HEK293T (cell line): ENCODE data around the gene TEDC1.

ENCODE experiments used
- CTCF ChIA-PET: fragments of 350-600 bp; formaldehyde crosslinking; extraction: SDS; loops from one replicate; lab custom pipeline; 2021; ENCODE audit warnings: antibody characterized with exemption, inconsistent platforms; lab: Yijun Ruan, JAX
- POLR2A ChIA-PET: fragments of 350-600 bp; formaldehyde crosslinking; extraction: SDS; loops from one replicate; lab custom pipeline; 2020; ENCODE audit warnings: antibody characterized with exemption, inconsistent platforms; lab: Yijun Ruan, JAX
- DNase-seq: peaks from one replicate; pipeline ENCODE4 v3.0.0; 2012; ENCODE audit warnings: mixed read lengths; ENCODE audit errors: extremely low spot score
- ARNT ChIP-seq: fragments of 450-650 bp; IDR thresholded peaks from 2 replicates; pipeline ENCODE4 v1.6.1; 2017; ENCODE audit warnings: mild to moderate bottlenecking
- BHLHE40 ChIP-seq: fragments of 450-650 bp; IDR thresholded peaks from 2 replicates; pipeline ENCODE4 v1.6.1; 2016; ENCODE audit warnings: mild to moderate bottlenecking, moderate library complexity, borderline replicate concordance
- CTBP1 ChIP-seq: fragments of 450-650 bp; IDR thresholded peaks from 2 replicates; pipeline ENCODE4 v1.6.1; 2016; ENCODE audit warnings: borderline replicate concordance
- ELF4 ChIP-seq: fragments of 450-650 bp; IDR thresholded peaks from 2 replicates; pipeline ENCODE4 v1.6.1; 2017; ENCODE audit warnings: antibody characterized with exemption
- FOXA1 ChIP-seq: fragments of 450-650 bp; IDR thresholded peaks from 2 replicates; pipeline ENCODE4 v1.6.1; 2016; ENCODE audit warnings: mild to moderate bottlenecking
- FOXK2 ChIP-seq: fragments of 450-650 bp; IDR thresholded peaks from 2 replicates; pipeline ENCODE4 v1.6.1; 2016; ENCODE audit warnings: mild to moderate bottlenecking
- FOXM1 ChIP-seq: fragments of 450-650 bp; IDR thresholded peaks from 2 replicates; pipeline ENCODE4 v1.6.1; 2017; ENCODE audit warnings: mild to moderate bottlenecking, borderline replicate concordance
- HDGF ChIP-seq: fragments of 450-650 bp; IDR thresholded peaks from 2 replicates; pipeline ENCODE4 v1.6.1; 2017; ENCODE audit warnings: antibody characterized with exemption, borderline replicate concordance
- L3MBTL2 ChIP-seq: fragments of 450-650 bp; conservative IDR thresholded peaks from 2 replicates; pipeline ENCODE4 v1.6.1; 2016; ENCODE audit warnings: mild to moderate bottlenecking
- LEF1 ChIP-seq: fragments of 450-650 bp; IDR thresholded peaks from 2 replicates; pipeline ENCODE4 v1.6.1; 2017; ENCODE audit warnings: mild to moderate bottlenecking, borderline replicate concordance
- NFRKB ChIP-seq: fragments of 450-650 bp; IDR thresholded peaks from 2 replicates; pipeline ENCODE4 v1.6.1; 2016; ENCODE audit warnings: mild to moderate bottlenecking, moderate library complexity
- SP1 ChIP-seq: fragments of 450-650 bp; IDR thresholded peaks from 2 replicates; pipeline ENCODE4 v1.6.1; 2017
- SUZ12 ChIP-seq: fragments of 450-650 bp; IDR thresholded peaks from 2 replicates; pipeline ENCODE4 v1.6.1; 2016; ENCODE audit warnings: mild to moderate bottlenecking
- TARDBP ChIP-seq: fragments of 450-650 bp; IDR thresholded peaks from 2 replicates; pipeline ENCODE4 v1.6.1; 2016
- ZNF384 ChIP-seq: fragments of 450-650 bp; IDR thresholded peaks from 2 replicates; pipeline ENCODE4 v1.6.1; 2016
- TF ChIP-seq, protein P1 (sequence below): fragments of 450-650 bp; IDR thresholded peaks from 2 replicates; pipeline ENCODE4 v1.6.1; 2016

Gene TEDC1

DNA sequence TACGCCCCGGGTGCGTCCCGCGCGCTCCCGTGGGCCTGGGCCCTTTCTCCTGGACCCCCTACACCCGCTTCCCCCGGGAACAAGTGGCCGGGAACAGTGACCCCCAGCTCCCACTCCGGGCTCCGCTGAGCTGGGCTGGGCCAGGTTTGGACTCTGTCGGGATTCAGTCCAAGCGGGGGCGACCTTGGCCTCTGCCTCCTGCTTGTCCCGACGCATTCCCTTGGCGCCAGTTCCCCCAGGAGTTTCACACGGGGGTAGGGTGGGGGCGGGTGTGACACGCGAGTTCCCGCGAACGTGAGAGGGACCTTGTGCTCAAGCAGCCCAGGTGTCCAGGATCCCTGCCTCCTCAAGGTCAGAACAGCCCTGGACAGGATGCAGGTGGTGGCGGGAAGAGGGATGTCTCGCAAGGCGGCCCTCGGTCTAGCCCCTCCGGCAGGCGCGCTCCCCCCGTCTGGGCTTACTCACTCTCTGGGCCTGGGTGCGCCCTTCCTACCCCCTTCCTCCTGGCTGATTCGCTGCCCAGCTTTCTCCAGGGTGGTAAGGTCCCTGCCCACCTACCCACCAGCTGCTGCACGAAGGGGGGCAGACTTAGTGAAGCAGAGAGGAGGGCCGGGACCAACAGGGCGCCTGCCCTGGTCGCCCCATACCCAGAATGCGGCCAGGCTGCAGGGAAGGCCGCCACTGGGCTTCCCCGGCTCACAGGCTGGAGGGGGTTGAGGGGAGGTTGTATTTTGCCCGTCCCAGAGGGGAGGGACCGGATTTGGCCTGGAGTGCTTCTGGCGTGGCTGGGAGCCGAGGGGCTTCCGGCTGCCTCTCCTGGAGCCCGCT is 15.6 kb upstream of the TEDC1 start:
- ChIA-PET CTCF (no interaction called here), POLR2A (no interaction called here)
- DNase-seq: no peak
- TF ChIP-seq SP1 (no peak), FOXK2 (no peak), FOXA1 (no peak), ARNT (no peak), ZNF384 (no peak), SUZ12 (no peak), BHLHE40 (no peak)

DNA sequence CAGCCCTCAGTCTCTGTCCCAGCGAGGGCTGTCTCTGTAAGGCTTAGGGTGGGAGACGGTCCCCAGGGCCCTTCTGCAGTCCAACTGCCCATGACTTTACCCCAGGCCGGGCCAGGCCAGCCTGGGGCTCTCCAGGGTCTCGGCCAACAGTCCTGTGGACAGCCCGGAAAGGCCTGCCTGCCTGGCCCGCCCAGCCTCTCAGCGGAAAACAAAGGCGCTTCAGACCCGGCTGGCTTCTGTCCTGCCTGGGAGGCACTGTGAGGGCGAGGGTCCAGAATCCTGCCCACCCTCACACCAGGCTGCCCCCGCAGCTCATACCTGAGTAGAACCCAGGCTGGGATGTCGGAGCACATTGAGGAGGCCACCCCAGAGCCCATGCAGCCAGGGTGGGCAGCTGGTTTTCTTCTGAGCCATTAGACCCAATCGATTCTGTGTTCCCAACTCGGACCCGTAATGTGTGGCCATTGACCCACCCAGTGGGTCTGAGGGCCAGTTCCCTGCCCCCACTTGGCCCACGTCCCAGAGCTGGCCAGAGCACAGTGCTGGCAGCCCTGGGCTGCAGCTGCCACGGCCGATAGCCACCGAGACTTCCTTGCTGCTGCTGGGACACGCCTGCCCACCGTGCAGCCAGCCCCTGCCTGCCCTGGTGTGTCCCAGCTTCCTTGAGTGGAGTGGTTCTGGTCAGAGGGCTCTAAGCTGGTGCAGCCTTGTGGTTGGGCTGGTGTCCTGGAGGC is 14.8 kb upstream of the TEDC1 start:
- no peak for DNase-seq
- TF ChIP-seq BHLHE40 (no peak), NFRKB (no peak), SUZ12 (no peak), ZNF384 (no peak), LEF1 (no peak), ARNT (no peak), ELF4 (no peak), FOXM1 (no peak), L3MBTL2 (no peak), FOXK2 (no peak), HDGF (no peak), TARDBP (no peak), CTBP1 (no peak), FOXA1 (no peak), SP1 (no peak)
- TF ChIP-seq, protein P1, sequence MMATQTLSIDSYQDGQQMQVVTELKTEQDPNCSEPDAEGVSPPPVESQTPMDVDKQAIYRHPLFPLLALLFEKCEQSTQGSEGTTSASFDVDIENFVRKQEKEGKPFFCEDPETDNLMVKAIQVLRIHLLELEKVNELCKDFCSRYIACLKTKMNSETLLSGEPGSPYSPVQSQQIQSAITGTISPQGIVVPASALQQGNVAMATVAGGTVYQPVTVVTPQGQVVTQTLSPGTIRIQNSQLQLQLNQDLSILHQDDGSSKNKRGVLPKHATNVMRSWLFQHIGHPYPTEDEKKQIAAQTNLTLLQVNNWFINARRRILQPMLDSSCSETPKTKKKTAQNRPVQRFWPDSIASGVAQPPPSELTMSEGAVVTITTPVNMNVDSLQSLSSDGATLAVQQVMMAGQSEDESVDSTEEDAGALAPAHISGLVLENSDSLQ: no peak
- CTCF ChIA-PET: no interaction called here
- POLR2A ChIA-PET: no interaction called here

DNA sequence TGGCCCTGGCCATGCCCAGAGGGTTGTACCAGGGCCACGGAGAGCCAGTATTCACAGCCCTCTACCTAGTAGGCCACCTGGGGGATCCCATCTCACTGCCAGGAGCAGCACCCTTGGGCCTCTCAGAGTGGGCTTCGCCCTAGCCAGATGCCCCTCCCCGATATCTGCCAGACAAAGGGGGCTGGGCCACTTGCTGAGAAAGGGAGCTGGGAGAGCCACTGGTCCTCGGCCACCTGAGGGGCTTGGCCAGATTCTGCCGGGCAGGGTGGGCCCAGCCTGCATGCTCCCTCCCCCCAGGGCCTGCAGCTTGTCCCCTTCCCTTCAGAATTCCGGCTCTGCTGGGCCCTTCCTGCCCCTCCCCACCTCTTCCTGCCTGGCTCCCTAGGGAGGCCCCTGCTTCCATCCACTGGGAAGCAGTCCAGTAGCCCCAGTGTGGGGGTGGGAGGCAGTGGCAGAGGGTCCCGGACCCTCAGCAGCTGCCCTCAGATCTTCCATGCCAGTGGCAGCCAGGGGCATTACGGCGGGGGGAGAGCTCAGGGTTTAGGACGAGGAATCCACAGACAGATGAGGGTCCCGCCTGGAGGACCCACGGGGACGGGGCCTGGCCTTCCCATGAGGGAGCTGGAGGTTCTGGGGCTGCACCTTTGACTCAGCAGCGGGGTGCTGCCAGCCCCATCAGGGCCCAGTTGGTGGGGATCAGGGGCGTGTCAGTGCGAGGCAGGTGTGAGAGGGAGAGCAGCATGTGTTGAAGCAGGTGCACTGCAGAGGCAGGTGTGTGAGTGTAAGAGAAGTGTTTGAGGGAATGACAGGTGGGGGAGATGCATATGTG is 14.0 kb upstream of the TEDC1 start:
- no peak for DNase-seq
- CTCF ChIA-PET: no interaction called here
- POLR2A ChIA-PET: no interaction called here
- TF ChIP-seq BHLHE40 (no peak), CTBP1 (no peak)

DNA sequence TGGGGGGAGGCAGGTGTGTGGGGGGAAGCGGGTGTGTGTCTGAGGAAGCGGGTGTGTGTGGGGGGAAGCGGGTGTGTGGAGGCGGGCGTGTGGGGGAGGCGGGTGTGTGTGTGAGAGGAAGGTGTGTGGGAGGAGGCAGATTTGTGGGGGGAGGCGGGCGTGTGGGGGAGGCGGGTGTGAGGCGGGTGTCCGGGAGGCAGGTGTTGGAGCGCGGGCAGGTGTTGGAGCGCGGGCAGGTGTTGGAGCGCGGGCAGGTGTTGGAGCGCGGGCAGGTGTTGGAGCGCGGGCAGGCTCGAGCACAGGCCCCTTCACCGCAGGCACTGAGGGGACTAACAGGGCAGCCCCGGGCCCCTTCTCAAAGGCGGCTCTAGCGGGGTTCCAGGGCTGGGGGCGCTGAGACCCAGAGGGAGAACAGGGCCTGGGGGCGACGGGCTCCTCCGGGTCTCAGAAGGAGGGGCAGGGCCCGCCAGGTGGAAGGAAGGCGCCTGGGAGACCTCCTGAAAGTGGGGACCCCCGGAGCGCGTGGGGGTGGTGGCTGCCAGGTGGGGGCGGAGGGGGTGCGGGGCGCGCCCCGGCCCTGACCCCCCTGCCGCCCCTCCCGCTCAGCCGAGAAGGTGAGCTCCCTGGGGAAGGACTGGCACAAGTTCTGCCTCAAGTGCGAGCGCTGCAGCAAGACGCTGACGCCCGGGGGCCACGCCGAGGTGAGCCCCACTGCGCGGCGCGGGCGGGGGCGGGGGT is 13.2 kb upstream of the TEDC1 start:
- DNase-seq: no peak
- CTCF ChIA-PET: no interaction called here
- POLR2A ChIA-PET: no interaction called here
- TF ChIP-seq, protein P1: no peak
- TF ChIP-seq BHLHE40 (no peak), HDGF (no peak), SUZ12 (no peak), FOXM1 (no peak), TARDBP (no peak), ZNF384 (no peak), SP1 (no peak), LEF1 (no peak), FOXK2 (no peak), FOXA1 (no peak), ARNT (no peak), L3MBTL2 (no peak), ELF4 (no peak), CTBP1 (no peak), NFRKB (no peak)

DNA sequence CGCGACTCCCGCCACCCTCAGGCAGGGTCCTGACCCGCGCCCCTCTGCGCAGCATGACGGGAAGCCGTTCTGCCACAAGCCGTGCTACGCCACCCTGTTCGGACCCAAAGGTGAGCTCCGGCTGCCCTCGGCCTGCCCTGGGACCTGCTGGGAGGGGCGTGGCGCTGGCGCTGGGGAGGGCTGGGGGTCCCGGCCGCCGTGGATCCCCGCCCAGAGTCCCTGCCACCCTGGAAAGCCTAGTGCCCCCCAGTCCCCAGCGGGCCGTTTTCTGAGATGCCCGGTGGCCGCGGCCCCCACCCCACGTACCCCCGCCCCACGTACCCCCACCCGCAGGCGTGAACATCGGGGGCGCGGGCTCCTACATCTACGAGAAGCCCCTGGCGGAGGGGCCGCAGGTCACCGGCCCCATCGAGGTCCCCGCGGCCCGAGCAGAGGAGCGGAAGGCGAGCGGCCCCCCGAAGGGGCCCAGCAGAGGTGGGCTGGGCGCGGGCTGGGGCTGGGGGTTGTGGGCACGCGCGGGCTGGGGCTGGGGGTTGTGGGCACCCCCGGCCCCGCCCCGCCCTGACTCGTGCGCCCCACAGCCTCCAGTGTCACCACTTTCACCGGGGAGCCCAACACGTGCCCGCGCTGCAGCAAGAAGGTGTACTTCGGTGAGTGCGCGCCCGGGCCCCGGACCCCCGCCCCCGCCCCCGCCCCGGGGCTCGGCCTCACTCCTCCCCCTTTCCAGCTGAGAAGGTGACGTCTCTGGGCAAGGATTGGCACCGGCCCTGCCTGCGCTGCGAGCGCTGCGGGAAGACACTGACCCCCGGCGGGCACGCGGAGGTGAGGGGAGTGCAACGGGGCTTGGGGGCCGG is 12.4 kb upstream of the TEDC1 start:
- ChIA-PET CTCF (no interaction called here), POLR2A (no interaction called here)
- DNase-seq: no peak
- TF ChIP-seq BHLHE40 (no peak), FOXM1 (no peak), CTBP1 (no peak), NFRKB (no peak), TARDBP (no peak), L3MBTL2 (no peak), FOXK2 (no peak), HDGF (no peak), ELF4 (no peak), ARNT (no peak), SUZ12 (no peak), SP1 (no peak), ZNF384 (no peak), FOXA1 (no peak), LEF1 (no peak)
- TF ChIP-seq, protein P1: no peak
